GM15510 (cell line): ENCODE data around the gene MYCL.
A peak's percentile ranks its signal among the peaks of the same experiment; 100 is the strongest.

Experiments
- POLR2A ChIP-seq: IDR thresholded peaks from 3 replicates; pipeline ENCODE4 v1.6.1; 2011; ENCODE audit warnings: borderline replicate concordance; ENCODE audit not compliant: insufficient read length; ENCODE audit errors: extremely low read depth

The MYCL gene

GRCh38 chr1:39901714-39902459, at the start of gene MYCL:
TSS of gene MYCL (minus strand) at chr1:39901917. CDS start at chr1:39901434, 483 bp downstream.
- TF ChIP-seq POLR2A, result peak; percentile 40

- TF ChIP-seq POLR2A, result no peak
These were observed 48.2 kb upstream of the MYCL start for GRCh38 chr1:39949891-39950290.

- no peak for TF ChIP-seq POLR2A
These were observed 45.5 kb upstream of the MYCL start for GRCh38 chr1:39947260-39947659.

GRCh38 chr1:39946216-39946615, 44.5 kb upstream of the MYCL start:
- TF ChIP-seq POLR2A, result no peak

- no peak for TF ChIP-seq POLR2A
These were observed 42.8 kb upstream of the MYCL start for GRCh38 chr1:39944410-39945112.

- TF ChIP-seq POLR2A, result no peak
These were observed 42.0 kb upstream of the MYCL start for GRCh38 chr1:39943471-39944290.

GRCh38 chr1:39940980-39941871, 39.5 kb upstream of the MYCL start:
- TF ChIP-seq POLR2A, result no peak

- TF ChIP-seq POLR2A, result no peak
These were observed 38.5 kb upstream of the MYCL start for GRCh38 chr1:39940253-39940652.

GRCh38 chr1:39938856-39939255, 37.1 kb upstream of the MYCL start:
- no peak for TF ChIP-seq POLR2A

- TF ChIP-seq POLR2A, result no peak
These were observed 35.2 kb upstream of the MYCL start for GRCh38 chr1:39936724-39937491.

GRCh38 chr1:39933956-39934941, 32.5 kb upstream of the MYCL start:
- no peak for TF ChIP-seq POLR2A

GRCh38 chr1:39928809-39929587, 27.3 kb upstream of the MYCL start:
- TF ChIP-seq POLR2A, result no peak
